Endothelial cell (in vitro differentiated cells): ENCODE measurements around the gene FZD10. TPM values are rescaled to one million over a fixed set of nuclear protein-coding genes. Genes with fewer than 3 reads are reported as not detected.

Source experiments
- DNase-seq: peaks from one replicate; pipeline ENCODE4 v3.0.0; 2021; ENCODE audit warnings: low spot score
- H3K27ac Mint-ChIP-seq: one replicate; pipeline ENCODE4 v1.8.0; 2021; ENCODE audit warnings: mixed read lengths, inconsistent platforms; ENCODE audit not compliant: unreplicated experiment
- H3K27me3 Mint-ChIP-seq: one replicate; pipeline ENCODE4 v1.8.0; 2021; ENCODE audit warnings: mild to moderate bottlenecking, moderate library complexity, mixed read lengths, inconsistent platforms; ENCODE audit not compliant: unreplicated experiment
- H3K36me3 Mint-ChIP-seq: one replicate; pipeline ENCODE4 v1.8.0; 2021; ENCODE audit warnings: mild to moderate bottlenecking, low read depth, mixed read lengths, inconsistent platforms; ENCODE audit not compliant: unreplicated experiment
- H3K4me1 Mint-ChIP-seq: one replicate; pipeline ENCODE4 v1.8.0; 2021; ENCODE audit warnings: mild to moderate bottlenecking, mixed read lengths, inconsistent platforms; ENCODE audit not compliant: unreplicated experiment
- H3K4me3 Mint-ChIP-seq: one replicate; pipeline ENCODE4 v1.8.0; 2021; ENCODE audit warnings: mild to moderate bottlenecking, mixed read lengths, inconsistent platforms; ENCODE audit not compliant: unreplicated experiment
- H3K9me3 Mint-ChIP-seq: one replicate; pipeline ENCODE4 v1.8.0; 2021; ENCODE audit warnings: mixed read lengths, inconsistent platforms; ENCODE audit not compliant: unreplicated experiment
- CTCF ChIP-seq: fragments of 200-600 bp; sonication (generic); IDR thresholded peaks from one replicate; pipeline ENCODE4 v1.5.0; 2021; ENCODE audit warnings: antibody characterized with exemption; ENCODE audit not compliant: unreplicated experiment
- total RNA-seq: library from RNA; stranded (reverse); fragmentation: NEBNext Ultra II Directional; extraction: Animal tissue kit (Norgen Biotek cat#: 25700); gene quantifications from one replicate; pipeline ENCODE4 v1.2.1, GENCODE V29; 2021; ENCODE audit not compliant: unreplicated experiment

The FZD10 gene
- total RNA-seq, 1 donor from 2014 or later, result not detected

GRCh38 chr12:130121226-130122000 is 40.9 kb upstream of the FZD10 start:
- TF ChIP-seq CTCF, result no peak
- no peaks in the 10 kb centered on the region for H3K4me1 Mint-ChIP-seq
- H3K4me3 Mint-ChIP-seq, result no peak overlapping the region
- no peak for DNase-seq
- H3K36me3 Mint-ChIP-seq, result peaks cover 19% of the 10 kb centered on the region
- H3K27me3 Mint-ChIP-seq, result peaks cover 20% of the 10 kb centered on the region
- peaks cover 43% of the 10 kb centered on the region for H3K9me3 Mint-ChIP-seq
- no peak overlapping the region for H3K27ac Mint-ChIP-seq

- no peak overlapping the region for H3K4me3 Mint-ChIP-seq
- DNase-seq, result no peak
- H3K27me3 Mint-ChIP-seq, result peaks cover 25% of the 10 kb centered on the region
- H3K27ac Mint-ChIP-seq, result no peak overlapping the region
- no peak for TF ChIP-seq CTCF
- no peaks in the 10 kb centered on the region for H3K4me1 Mint-ChIP-seq
- H3K36me3 Mint-ChIP-seq, result peaks cover 19% of the 10 kb centered on the region
- peaks cover 51% of the 10 kb centered on the region for H3K9me3 Mint-ChIP-seq
Observed at GRCh38 chr12:130122356-130122755, 39.9 kb upstream of the FZD10 start.

- DNase-seq, result no peak
- Mint-ChIP-seq H3K27me3 (peaks cover 19% of the 10 kb centered on the region), H3K36me3 (peaks cover 19% of the 10 kb centered on the region), H3K4me3 (no peak overlapping the region), H3K9me3 (peaks cover 50% of the 10 kb centered on the region), H3K27ac (no peak overlapping the region), H3K4me1 (no peaks in the 10 kb centered on the region)
- TF ChIP-seq CTCF, result no peak
Observed at GRCh38 chr12:130124106-130124505, 38.2 kb upstream of the FZD10 start.

GRCh38 chr12:130124605-130125244 is 37.5 kb upstream of the FZD10 start:
- DNase-seq, result no peak
- H3K9me3 Mint-ChIP-seq, result peaks cover 52% of the 10 kb centered on the region
- H3K27ac Mint-ChIP-seq, result no peak overlapping the region
- no peak overlapping the region for H3K4me3 Mint-ChIP-seq
- peaks cover 18% of the 10 kb centered on the region for H3K27me3 Mint-ChIP-seq
- peaks cover 18% of the 10 kb centered on the region for H3K36me3 Mint-ChIP-seq
- no peak for TF ChIP-seq CTCF
- H3K4me1 Mint-ChIP-seq, result no peaks in the 10 kb centered on the region

- Mint-ChIP-seq H3K9me3 (peaks cover 44% of the 10 kb centered on the region), H3K4me3 (no peak overlapping the region), H3K36me3 (peaks cover 14% of the 10 kb centered on the region), H3K27me3 (peaks cover 12% of the 10 kb centered on the region), H3K4me1 (no peaks in the 10 kb centered on the region), H3K27ac (no peak overlapping the region)
- no peak for TF ChIP-seq CTCF
- DNase-seq, result no peak
Observed at GRCh38 chr12:130126023-130126432, 36.2 kb upstream of the FZD10 start.
